K562 (cell line): ENCODE measurements around the gene LRRC74B. TPM values are rescaled to one million over a fixed set of nuclear protein-coding genes. Genes with fewer than 3 reads are reported as not detected.

Experiments
- ATF4 ChIP-seq: fragments of 450-650 bp; formaldehyde crosslinking; IDR thresholded peaks from 2 replicates; pipeline ENCODE4 v1.4.0; 2022; ENCODE audit warnings: mild to moderate bottlenecking, moderate library complexity
- BMI1 ChIP-seq: fragments of 150-350 bp; IDR thresholded peaks from 2 replicates; pipeline ENCODE4 v1.6.1; 2014; ENCODE audit warnings: low read length
- CREB5 ChIP-seq: fragments of 250-450 bp; sonication (Bioruptor Pico); IDR thresholded peaks from 2 replicates; pipeline ENCODE4 v1.5.0; 2020; ENCODE audit warnings: mild to moderate bottlenecking
- FOXK2 ChIP-seq, 2 experiments: fragments of 450-650 bp; IDR thresholded peaks in 1 of 2; conservative IDR thresholded peaks in 1 of 2; 2 replicates each; pipeline ENCODE4 v1.6.1; 2016; ENCODE audit warnings: low read depth in 2 of 2, mild to moderate bottlenecking in 1 of 2
- GTF2B ChIP-seq: IDR thresholded peaks from 2 replicates; pipeline ENCODE4 v1.6.1; 2011; ENCODE audit not compliant: insufficient read length; ENCODE audit errors: extremely low read depth
- HEY1 ChIP-seq: fragments of 250-450 bp; sonication (Bioruptor Pico); IDR thresholded peaks from 2 replicates; pipeline ENCODE4 v1.5.0; 2020; ENCODE audit warnings: mild to moderate bottlenecking, moderate library complexity, borderline replicate concordance
- HNRNPL ChIP-seq: fragments of 200-400 bp; formaldehyde crosslinking; IDR thresholded peaks from 2 replicates; pipeline ENCODE4 v1.6.1; 2017; ENCODE audit warnings: low read depth, mild to moderate bottlenecking, low read length
- MLX ChIP-seq, 2 experiments: fragments of 450-650 bp in 1 of 2; sonication (generic) in 1 of 2; formaldehyde crosslinking; conservative IDR thresholded peaks; 2 replicates each; pipeline versions ENCODE4 v1.4.0 to v1.8.1; 2020 to 2022; ENCODE audit warnings: mild to moderate bottlenecking in 1 of 2, missing genetic modification reagents in 1 of 2
- PRMT5 ChIP-seq: sonication (generic); formaldehyde crosslinking; IDR thresholded peaks from 2 replicates; pipeline ENCODE4 v1.5.0; 2020; ENCODE audit warnings: missing genetic modification reagents
- RAD21 ChIP-seq, 2 experiments: fragments of 250-450 bp in 1 of 2; fragments of 450-650 bp in 1 of 2; sonication (Bioruptor Pico) in 1 of 2; formaldehyde crosslinking in 1 of 2; IDR thresholded peaks in 1 of 2; conservative IDR thresholded peaks in 1 of 2; 2 replicates each; pipeline versions ENCODE4 v1.4.0 to v1.8.0; 2020 to 2022; ENCODE audit warnings: mild to moderate bottlenecking in 2 of 2, moderate library complexity in 1 of 2
- SMAD1 ChIP-seq: fragments of 150-350 bp; IDR thresholded peaks from 2 replicates; pipeline ENCODE4 v1.6.1; 2014; ENCODE audit warnings: low read length, low read depth; ENCODE audit not compliant: partially characterized antibody
- SMAD3 ChIP-seq: fragments of 450-650 bp; formaldehyde crosslinking; conservative IDR thresholded peaks from 2 replicates; pipeline ENCODE4 v1.4.0; 2020; ENCODE audit warnings: mild to moderate bottlenecking
- TFE3 ChIP-seq: fragments of 450-650 bp; formaldehyde crosslinking; IDR thresholded peaks from 2 replicates; pipeline ENCODE4 v1.4.0; 2020; ENCODE audit warnings: mild to moderate bottlenecking, mixed read lengths
- WHSC1 ChIP-seq: IDR thresholded peaks from one replicate; pipeline ENCODE4 v1.6.1; 2012; ENCODE audit warnings: low read length, control low read depth, inconsistent platforms
- YY1 ChIP-seq, 3 experiments: IDR thresholded peaks; 2 replicates each; pipeline ENCODE4 v1.6.1; 2011; ENCODE audit warnings: low read length in 2 of 3, mild to moderate bottlenecking in 2 of 3, moderate library complexity in 2 of 3, borderline replicate concordance in 1 of 3, control low read depth in 1 of 3, low read depth in 1 of 3; ENCODE audit not compliant: insufficient read depth in 3 of 3, insufficient replicate concordance in 2 of 3, control insufficient read depth in 1 of 3, insufficient read length in 1 of 3; ENCODE audit errors: extremely low read depth in 1 of 3
- ZFP30 ChIP-seq: fragments of 250-450 bp; sonication (Bioruptor Pico); IDR thresholded peaks from 2 replicates; pipeline ENCODE4 v1.8.0; 2022; ENCODE audit warnings: moderate library complexity, mild to moderate bottlenecking, inconsistent platforms, borderline replicate concordance
- ZNF23 ChIP-seq: fragments of 250-450 bp; sonication (Bioruptor Pico); IDR thresholded peaks from 2 replicates; pipeline ENCODE4 v1.4.0; 2020; ENCODE audit warnings: mild to moderate bottlenecking
- ZNF507 ChIP-seq: conservative IDR thresholded peaks from 2 replicates; pipeline ENCODE4 v1.6.1; 2017; ENCODE audit warnings: missing genetic modification characterization, missing compliant biosample characterization
- polyA plus RNA-seq, 8 experiments: library from polyadenylated mRNA; depleted of rRNA in 4 of 8; stranded (reverse) in 5 of 8; unstranded in 3 of 8; fragments of >200 nt; fragmentation: Nextera tagmentation in 2 of 8; fragmentation: Illumina TruSeq in 1 of 8; extraction: Ambion mirVana in 2 of 8; extraction: Trizol in 1 of 8; gene quantifications; 2 replicates each; pipeline versions ENCODE4 v1.2.1 to v1.2.3, GENCODE V29; 2011 to 2014; ENCODE audit warnings: inconsistent platforms in 1 of 8, missing spikeins in 1 of 8
- total RNA-seq, 7 experiments: library from RNA; depleted of rRNA in 6 of 7; stranded (reverse); fragments of >200 nt in 6 of 7; fragmentation: Illumina TruSeq in 2 of 7; extraction: Trizol in 2 of 7; gene quantifications; 2 replicates each; pipeline versions ENCODE4 v1.2.1 to v1.2.3, GENCODE V29; 2011 to 2021; ENCODE audit warnings: low replicate concordance in 1 of 7

The LRRC74B gene
- total and polyA plus RNA-seq, 9 of the 15 experiments (the other 6 are each of a cell fraction or from before 2014, with no cell fraction given), result not detected

GRCh38 chr22:20997536-20998257 lies 48.0 kb upstream of the LRRC74B start (continued):
- TF ChIP-seq MLX (CRISPR knock-in tag; conservative IDR thresholded peaks at IDR 0.05) (no peak), HEY1 (CRISPR knock-in tag) (no peak), TFE3 (peak; percentile 0; the same call in 1 of the 2 replicates), WHSC1 (peak; percentile 15), RAD21 (CRISPR knock-in tag; conservative IDR thresholded peaks at IDR 0.05 in 1 of 2, IDR thresholded peaks at IDR 0.05 in 1 of 2) (0 out of 4 replicates have a peak, but pooled peaks of 1 of the 2 experiments have one; percentile 7), ZFP30 (0 out of 2 replicates have a peak, but pooled peaks have one; percentile 68), PRMT5 (no peak), HNRNPL (no peak), SMAD3 (CRISPR knock-in tag) (0 out of 2 replicates have a peak, but pooled peaks have one; percentile 44), FOXK2 (conservative IDR thresholded peaks at IDR 0.05 in 1 of 2, IDR thresholded peaks at IDR 0.05 in 1 of 2; ENCODE audit: low read depth in 2 of 2) (no peak), ZNF507 (tag) (no peak), BMI1 (no peak), GTF2B (no peak), YY1 (IDR thresholded peaks at IDR 0.05; ENCODE audit: borderline replicate concordance in 1 of 3, control insufficient read depth in 1 of 3, extremely low read depth in 1 of 3, insufficient read depth in 3 of 3, insufficient read length in 1 of 3, insufficient replicate concordance in 2 of 3, low read depth in 1 of 3, low read length in 2 of 3) (peak in 1 of 3 experiments; percentile 9), ZNF23 (CRISPR knock-in tag) (0 out of 2 replicates have a peak, but pooled peaks have one; percentile 5), SMAD1 (peak; percentile 55), ATF4 (CRISPR knock-in tag) (no peak), CREB5 (CRISPR knock-in tag) (no peak)
